Cardiac fibroblast (primary cell): Measurements from ENCODE around the gene DSCAML1.

Experiments used
- DNase-seq, 2 donors: peaks; one replicate each; pipeline versions ENCODE4 v3.0.0 to v3.0.0-alpha.2; 2010; ENCODE audit warnings: low read depth in 2 of 2
- H3K4me3 ChIP-seq, 2 donors: replicated peaks in 1 of 2; 1 replicate in 1 of 2; 2 replicates in 1 of 2; pipeline ENCODE4 v1.5.1; 2011; ENCODE audit warnings: low read depth in 2 of 2, low read length in 2 of 2, mild to moderate bottlenecking in 2 of 2, moderate library complexity in 1 of 2
- TF ChIP-seq, protein P1 (sequence below): IDR thresholded peaks from one replicate; pipeline ENCODE4 v1.5.1; 2011; ENCODE audit warnings: low read depth, mild to moderate bottlenecking, low read length, inconsistent platforms

Gene DSCAML1

DNA sequence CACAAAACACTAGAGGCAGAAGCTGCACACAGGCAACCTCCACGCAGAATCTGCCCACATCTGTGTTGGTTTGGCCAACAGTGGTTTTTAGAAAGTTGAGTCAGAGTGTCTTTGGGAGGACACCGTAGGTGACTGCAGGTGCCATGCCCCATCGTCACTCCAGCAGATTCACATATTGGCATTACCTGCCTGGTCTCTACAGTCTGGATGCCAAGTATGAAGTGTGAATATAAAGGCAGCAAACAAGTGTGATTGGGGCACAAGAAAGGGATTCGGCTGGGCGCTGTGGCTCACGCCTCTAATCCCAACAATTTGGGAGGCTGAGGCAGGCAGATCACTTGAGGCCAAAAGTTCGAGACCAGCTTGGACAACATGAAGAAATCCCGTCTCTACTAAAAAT, 38.6 kb upstream of the DSCAML1 start:
- no peak overlapping the region for H3K4me3 ChIP-seq
- TF ChIP-seq, protein P1, sequence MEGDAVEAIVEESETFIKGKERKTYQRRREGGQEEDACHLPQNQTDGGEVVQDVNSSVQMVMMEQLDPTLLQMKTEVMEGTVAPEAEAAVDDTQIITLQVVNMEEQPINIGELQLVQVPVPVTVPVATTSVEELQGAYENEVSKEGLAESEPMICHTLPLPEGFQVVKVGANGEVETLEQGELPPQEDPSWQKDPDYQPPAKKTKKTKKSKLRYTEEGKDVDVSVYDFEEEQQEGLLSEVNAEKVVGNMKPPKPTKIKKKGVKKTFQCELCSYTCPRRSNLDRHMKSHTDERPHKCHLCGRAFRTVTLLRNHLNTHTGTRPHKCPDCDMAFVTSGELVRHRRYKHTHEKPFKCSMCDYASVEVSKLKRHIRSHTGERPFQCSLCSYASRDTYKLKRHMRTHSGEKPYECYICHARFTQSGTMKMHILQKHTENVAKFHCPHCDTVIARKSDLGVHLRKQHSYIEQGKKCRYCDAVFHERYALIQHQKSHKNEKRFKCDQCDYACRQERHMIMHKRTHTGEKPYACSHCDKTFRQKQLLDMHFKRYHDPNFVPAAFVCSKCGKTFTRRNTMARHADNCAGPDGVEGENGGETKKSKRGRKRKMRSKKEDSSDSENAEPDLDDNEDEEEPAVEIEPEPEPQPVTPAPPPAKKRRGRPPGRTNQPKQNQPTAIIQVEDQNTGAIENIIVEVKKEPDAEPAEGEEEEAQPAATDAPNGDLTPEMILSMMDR: no peak
- no peak for DNase-seq

DNA sequence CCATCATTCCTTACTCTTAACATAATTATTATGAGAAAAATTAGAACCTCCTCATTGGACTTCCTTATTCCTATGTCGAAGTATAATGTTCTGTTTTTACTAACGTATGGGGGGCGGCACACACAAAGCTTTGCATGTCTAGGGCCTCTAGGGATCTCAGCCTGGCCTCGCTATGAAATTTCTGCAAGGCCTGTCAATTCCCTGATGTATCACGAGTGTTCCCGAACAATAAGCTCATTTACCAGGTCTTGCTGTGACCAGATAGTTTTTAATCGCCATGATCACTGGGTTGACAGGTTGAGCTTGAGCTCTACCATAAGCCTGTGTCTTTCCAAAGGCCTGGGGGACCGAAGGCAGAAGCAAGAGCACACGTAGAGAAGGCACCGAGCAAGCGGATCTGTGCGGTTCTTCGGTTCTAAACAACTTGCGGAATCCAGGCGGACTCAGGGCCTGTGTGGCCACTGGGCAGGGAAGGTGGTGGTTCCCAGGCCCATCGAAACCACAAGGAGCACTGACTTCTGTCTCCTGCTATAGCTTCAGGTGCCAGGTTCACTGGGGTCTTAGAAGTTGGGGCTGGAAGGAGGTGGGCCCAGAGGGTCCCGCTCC, 37.9 kb upstream of the DSCAML1 start:
- H3K4me3 ChIP-seq: no peak overlapping the region
- TF ChIP-seq, protein P1: no peak
- no peak for DNase-seq

DNA sequence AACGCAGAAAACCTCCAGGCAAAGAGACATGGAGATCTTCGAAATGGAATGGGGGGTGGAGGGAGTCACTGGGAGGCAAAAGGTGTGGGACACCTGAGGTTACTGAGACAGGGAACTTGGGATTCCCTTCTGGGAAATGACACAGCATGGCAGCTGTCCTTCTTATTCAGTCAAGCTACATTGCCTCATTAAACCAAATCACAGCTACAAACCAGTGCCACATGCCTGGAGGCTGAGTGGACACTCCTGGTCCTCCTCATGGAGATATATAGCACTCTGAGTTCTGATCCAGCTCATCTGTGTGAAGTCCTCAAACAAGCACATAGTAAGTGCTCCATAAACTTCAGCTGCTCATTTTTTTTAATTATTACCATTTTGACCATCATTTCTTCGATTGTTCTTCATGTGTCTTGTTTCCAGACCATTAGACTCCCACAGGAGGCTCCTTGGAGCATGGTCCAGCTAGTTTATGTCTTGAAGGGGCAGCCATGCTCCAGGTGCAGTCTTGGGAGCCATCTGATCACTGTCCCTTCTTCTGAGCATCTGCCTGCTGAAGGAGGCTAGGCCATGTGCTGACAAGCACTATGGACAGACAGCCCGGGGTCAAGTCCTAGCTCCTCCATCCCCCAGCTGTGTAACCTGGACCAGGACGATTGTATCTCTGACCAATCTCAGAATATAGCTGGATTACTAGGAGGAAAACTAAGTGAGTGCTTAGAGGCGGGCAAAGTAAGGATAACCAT, 37.2 kb upstream of the DSCAML1 start:
- TF ChIP-seq, protein P1: no peak
- H3K4me3 ChIP-seq: no peak overlapping the region
- DNase-seq: no peak

DNA sequence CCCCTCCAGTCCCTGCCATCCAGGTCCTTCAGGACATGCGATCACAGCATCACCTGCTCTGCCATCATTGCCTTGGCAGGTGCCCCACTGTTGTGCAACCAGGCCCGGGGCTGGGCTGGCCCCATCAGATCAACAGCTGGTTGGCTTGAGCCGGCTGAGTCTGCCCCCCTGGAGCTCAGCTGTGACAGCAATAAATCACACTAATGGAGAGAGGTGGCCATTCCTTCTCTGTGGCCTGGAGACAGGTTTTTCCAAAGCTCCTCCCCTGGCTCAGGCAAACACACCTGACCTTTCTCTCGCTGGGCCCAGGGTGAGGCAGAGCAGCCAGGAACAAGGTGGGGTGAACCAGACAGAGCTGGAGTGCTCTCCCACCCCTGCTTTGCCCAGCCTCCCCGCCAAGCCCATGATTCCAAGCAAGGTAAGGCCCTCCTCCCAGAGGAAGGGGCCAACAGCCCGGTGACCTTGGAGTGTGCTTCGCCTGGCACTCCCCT, 36.4 kb upstream of the DSCAML1 start:
- no peak for DNase-seq
- TF ChIP-seq, protein P1: no peak
- no peak overlapping the region for H3K4me3 ChIP-seq

DNA sequence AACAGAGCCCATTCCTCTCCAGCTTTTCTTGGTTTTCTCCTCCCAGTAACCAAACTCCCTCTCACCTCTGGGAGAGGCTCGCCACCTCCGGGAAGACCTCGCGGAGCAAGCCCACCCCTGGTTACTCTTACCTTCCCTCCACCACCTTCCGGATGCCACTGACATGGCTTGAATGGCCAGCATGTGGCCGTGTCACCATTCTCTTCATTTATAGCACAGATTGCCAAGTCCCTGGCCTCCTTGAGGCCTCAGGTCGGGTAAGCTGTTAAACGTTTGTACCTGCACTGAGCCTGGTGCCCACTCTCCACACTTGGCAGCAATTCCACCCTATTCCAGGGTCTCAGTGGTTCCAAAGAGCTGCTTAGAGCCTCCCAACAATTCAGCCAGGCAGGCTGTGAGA, 35.5 kb upstream of the DSCAML1 start:
- no peak overlapping the region for H3K4me3 ChIP-seq
- TF ChIP-seq, protein P1: no peak
- no peak for DNase-seq

DNA sequence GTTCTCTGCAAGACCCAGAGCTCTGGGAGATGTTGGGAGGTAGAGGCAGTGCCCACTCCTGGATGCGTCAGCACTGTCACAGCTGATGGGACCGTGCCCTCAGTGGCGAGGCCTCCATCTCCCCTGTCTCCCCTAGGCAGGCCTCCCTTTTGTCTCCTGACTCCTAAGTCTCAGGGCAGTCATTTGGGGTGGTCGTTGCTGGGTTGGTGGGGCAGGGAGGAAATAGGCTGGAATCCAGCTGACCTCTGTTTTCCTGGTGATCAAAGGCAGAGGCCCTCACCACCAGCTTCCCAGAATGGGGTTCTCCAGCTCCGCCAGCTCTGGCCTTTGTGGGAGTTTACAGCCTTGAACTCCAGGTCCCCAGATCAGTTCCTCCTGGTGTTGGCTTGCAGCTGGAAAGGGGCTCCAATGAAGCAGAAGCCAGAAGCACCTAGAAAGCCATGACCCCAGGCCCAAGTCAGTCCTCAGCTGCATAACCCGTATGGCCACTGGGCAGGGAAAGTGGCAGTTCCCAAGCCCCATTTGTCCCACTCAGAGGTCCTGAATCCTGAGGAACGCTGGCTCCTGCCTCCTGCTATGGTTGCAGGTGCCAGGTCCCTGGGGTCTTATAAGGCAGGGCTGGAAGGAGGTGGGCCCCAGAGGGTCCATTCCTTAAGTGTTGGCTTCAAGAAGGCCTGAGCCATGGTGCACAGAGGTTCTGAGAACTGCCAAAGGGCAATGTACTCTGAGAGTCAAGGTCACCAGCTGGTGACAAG, 34.8 kb upstream of the DSCAML1 start:
- TF ChIP-seq, protein P1: no peak
- DNase-seq: no peak
- no peak overlapping the region for H3K4me3 ChIP-seq
